Omental fat pad (tissue), 4 donors: ENCODE measurements around the gene ARHGAP24. TPM values are rescaled to one million over a fixed set of nuclear protein-coding genes. Genes with fewer than 3 reads are reported as not detected.

Experiments used
- ATAC-seq: fragments of 150-250 bp; one replicate; pipeline ENCODE4 v1.9.1; 2016; ENCODE audit warnings: mild to moderate bottlenecking, moderate library complexity; ENCODE audit not compliant: low FRiP score
- DNase-seq: peaks from one replicate; pipeline ENCODE4 v3.0.0-alpha.2; 2019; ENCODE audit warnings: low spot score
- CTCF ChIP-seq, 3 donors: fragments of 450-650 bp; IDR thresholded peaks; one replicate each; pipeline ENCODE4 v1.5.1; 2016 to 2017; ENCODE audit warnings: antibody characterized with exemption in 3 of 3, mild to moderate bottlenecking in 3 of 3, moderate library complexity in 2 of 3
- total RNA-seq, 4 donors: library from RNA; depleted of rRNA; stranded (reverse); fragments of >200 nt; gene quantifications; one replicate each; pipeline ENCODE4 v1.1.0, GENCODE V29; 2016

The ARHGAP24 gene
- total RNA-seq, result 10 to 100 TPM; 42.3 to 57.2 (median 52.8) TPM

GRCh38 chr4:85474818-85475630 is at the start of gene ARHGAP24:
TSS of gene ARHGAP24 (plus strand) at chr4:85475150.
- ATAC-seq (peak; percentile 96), DNase-seq (peak; percentile 67)
- TF ChIP-seq CTCF (IDR thresholded peaks at IDR 0.05), result no peak

GRCh38 chr4:85426366-85426765 is 48.6 kb upstream of the ARHGAP24 start:
- ATAC-seq, result no peak
- no peak for TF ChIP-seq CTCF (IDR thresholded peaks at IDR 0.05)

GRCh38 chr4:85427123-85427522 is 47.8 kb upstream of the ARHGAP24 start:
- DNase-seq, result no peak
- no peak for TF ChIP-seq CTCF (IDR thresholded peaks at IDR 0.05)
- ATAC-seq, result no peak

More at GRCh38 chr4:85426366-85426765, 48.6 kb upstream of the ARHGAP24 start:
- no peak for DNase-seq

GRCh38 chr4:85430226-85430625 is 44.7 kb upstream of the ARHGAP24 start:
- ATAC-seq, result no peak
- DNase-seq, result no peak
- TF ChIP-seq CTCF (IDR thresholded peaks at IDR 0.05), result no peak

- ATAC-seq, result no peak
- DNase-seq, result no peak
- no peak for TF ChIP-seq CTCF (IDR thresholded peaks at IDR 0.05)
Observed at GRCh38 chr4:85430697-85431096, 44.3 kb upstream of the ARHGAP24 start.

- TF ChIP-seq CTCF (IDR thresholded peaks at IDR 0.05), result no peak
- no peak for ATAC-seq
- DNase-seq, result no peak
Observed at GRCh38 chr4:85431156-85431555, 43.8 kb upstream of the ARHGAP24 start.

GRCh38 chr4:85431881-85432485 is 43.0 kb upstream of the ARHGAP24 start:
- ATAC-seq (no peak), DNase-seq (no peak)
- no peak for TF ChIP-seq CTCF (IDR thresholded peaks at IDR 0.05)
